ENCODE measurements around the gene OR10H5.

GRCh38 chr19:15828121-15828610 is 40.7 kb downstream of the OR10H5 start:
- TF ChIP-seq CTCF (conservative IDR thresholded peaks at IDR 0.05) (no peak), EZH2 (IDR thresholded peaks at IDR 0.05; ENCODE audit: low read depth) (no peak)
